ENCODE results near the gene ZNF679. TPM values are rescaled to one million over a fixed set of nuclear protein-coding genes. Genes with fewer than 3 reads are reported as not detected.
"Not testable (repeated sequence)": the region's sequence is repeated elsewhere in the genome, so short reads cannot be mapped to it uniquely, and the experiment has no call there.

Gene ZNF679
- polyA plus RNA-seq = not detected
- long read RNA-seq, donor 1 = 0 reads
- long read RNA-seq, donor 2 = 0 reads
- long read RNA-seq, donor 3 = 0 reads
- long read RNA-seq, donor 4 = 0 reads
- long read RNA-seq, donor 5 = 0 reads
- long read RNA-seq, donor 6 = 0 reads
- long read RNA-seq, donor 7 = 0 reads
- long read RNA-seq, donor 8 = 0 reads
- long read RNA-seq, donor 9 = 0 reads
- long read RNA-seq, donor 10 = 0 reads

DNA sequence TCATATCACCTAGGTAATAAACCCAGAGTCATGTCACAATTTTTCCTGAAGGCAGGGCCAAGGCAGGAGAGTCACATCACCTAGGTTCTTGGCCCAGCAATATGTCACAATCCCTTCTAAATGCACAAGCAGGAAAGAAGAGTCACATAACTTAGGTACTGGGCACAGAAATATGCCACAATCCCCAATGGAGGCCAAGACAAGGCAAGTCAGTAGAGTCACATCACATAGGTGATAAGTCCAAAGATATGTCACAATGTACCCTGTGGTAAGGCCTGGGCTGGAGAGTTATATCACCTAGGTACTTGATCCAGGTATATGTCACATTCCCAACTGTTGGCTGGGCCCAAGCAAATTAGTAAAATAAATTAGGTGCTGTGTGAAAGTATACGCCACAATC lies at the start of gene ZNF679:
TSS of gene ZNF679 (plus strand) at position 301 of the 400 bp plus-strand sequence. CDS start 20,644 bp downstream, outside the sequence.
- H3K27ac ChIP-seq (ENCODE audit: low read depth in 1 of 3, low read length in 2 of 3); DNase-seq; FAIRE-seq; H3K27me3 ChIP-seq (ENCODE audit: control insufficient read depth in 3 of 3, insufficient read depth in 3 of 3, low read length in 3 of 3); H3K36me3 ChIP-seq (ENCODE audit: control insufficient read depth in 3 of 3, insufficient read depth in 2 of 3, low read depth in 1 of 3, low read length in 3 of 3); H3K4me1 ChIP-seq (ENCODE audit: control insufficient read depth in 3 of 3, insufficient read depth in 2 of 3, low read depth in 1 of 3, low read length in 2 of 3); H3K4me3 ChIP-seq (ENCODE audit: low read depth in 1 of 3, low read length in 3 of 3): not testable (repeated sequence)
- WGBS, 3 donors = 93 to 100% (median 100%) methylated on average over 1 of the region's 1 CpG
- peaks cover 0 to 53% of the 10 kb centered on the region in 2 donors for H3K9me3 ChIP-seq (ENCODE audit: control insufficient read depth in 2 of 2, insufficient read depth in 1 of 2, low read depth in 1 of 2, low read length in 1 of 2)

DNA sequence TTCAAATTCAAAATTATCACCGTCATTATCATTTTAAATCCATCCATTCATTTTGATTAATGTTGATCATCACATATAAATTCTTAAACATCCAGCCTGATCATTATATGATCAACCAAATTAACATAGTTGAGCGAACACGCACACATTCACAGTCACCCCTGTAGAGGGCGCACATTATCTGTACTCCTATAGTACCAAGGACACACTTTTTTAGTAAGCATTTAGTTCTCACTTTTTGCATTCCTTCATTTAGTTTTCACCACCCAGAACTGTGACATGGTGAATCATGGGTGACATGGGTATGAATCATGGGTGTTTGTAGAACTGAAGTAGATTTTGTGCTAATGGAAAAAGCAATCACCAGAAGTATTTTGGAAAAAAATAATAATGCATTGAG lies 47.3 kb upstream of the ZNF679 start:
- DNase-seq = no peak
- Histone ChIP-seq H3K9me3 (ENCODE audit: control insufficient read depth in 2 of 2, insufficient read depth in 1 of 2, low read depth in 1 of 2, low read length in 1 of 2) (peaks cover 3 to 46% of the 10 kb centered on the region in 2 donors), H3K4me3 (ENCODE audit: low read depth in 1 of 3, low read length in 3 of 3) (no peak overlapping the region), H3K27me3 (ENCODE audit: control insufficient read depth in 3 of 3, insufficient read depth in 3 of 3, low read length in 3 of 3) (no peaks in the 10 kb centered on the region), H3K27ac (ENCODE audit: low read depth in 1 of 3, low read length in 2 of 3) (no peak overlapping the region), H3K4me1 (ENCODE audit: control insufficient read depth in 3 of 3, insufficient read depth in 2 of 3, low read depth in 1 of 3, low read length in 2 of 3) (no peaks in the 10 kb centered on the region), H3K36me3 (ENCODE audit: control insufficient read depth in 3 of 3, insufficient read depth in 2 of 3, low read depth in 1 of 3, low read length in 3 of 3) (no peaks in the 10 kb centered on the region)
- WGBS, 3 donors = 42 to 57% (median 49%) methylated on average over 4 of the region's 4 CpGs
- FAIRE-seq = no peak

DNA sequence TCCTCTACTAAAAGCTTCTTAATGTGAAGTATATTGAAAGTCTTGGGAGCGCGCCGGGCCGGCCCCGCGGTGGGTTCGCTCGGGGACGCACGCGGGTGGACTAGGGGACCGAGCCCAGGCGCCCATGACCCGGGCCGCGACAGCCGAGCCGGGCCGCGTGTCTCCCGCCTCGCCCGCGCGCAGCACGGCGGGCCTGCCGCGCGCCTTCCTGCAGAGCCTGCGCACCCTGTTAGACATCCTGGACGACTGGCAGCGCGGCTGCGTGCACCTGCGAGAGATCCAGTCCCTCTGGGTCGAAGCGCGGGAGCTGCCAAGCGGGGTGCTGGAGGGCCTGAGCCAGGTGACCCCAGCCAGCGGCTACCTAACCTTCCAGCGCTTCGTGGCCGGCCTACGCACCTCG lies 46.7 kb upstream of the ZNF679 start:
- 46 to 75% (median 63%) methylated on average over 41 to 46 of the region's 46 CpGs for WGBS, 3 donors
- FAIRE-seq = no peak

DNA sequence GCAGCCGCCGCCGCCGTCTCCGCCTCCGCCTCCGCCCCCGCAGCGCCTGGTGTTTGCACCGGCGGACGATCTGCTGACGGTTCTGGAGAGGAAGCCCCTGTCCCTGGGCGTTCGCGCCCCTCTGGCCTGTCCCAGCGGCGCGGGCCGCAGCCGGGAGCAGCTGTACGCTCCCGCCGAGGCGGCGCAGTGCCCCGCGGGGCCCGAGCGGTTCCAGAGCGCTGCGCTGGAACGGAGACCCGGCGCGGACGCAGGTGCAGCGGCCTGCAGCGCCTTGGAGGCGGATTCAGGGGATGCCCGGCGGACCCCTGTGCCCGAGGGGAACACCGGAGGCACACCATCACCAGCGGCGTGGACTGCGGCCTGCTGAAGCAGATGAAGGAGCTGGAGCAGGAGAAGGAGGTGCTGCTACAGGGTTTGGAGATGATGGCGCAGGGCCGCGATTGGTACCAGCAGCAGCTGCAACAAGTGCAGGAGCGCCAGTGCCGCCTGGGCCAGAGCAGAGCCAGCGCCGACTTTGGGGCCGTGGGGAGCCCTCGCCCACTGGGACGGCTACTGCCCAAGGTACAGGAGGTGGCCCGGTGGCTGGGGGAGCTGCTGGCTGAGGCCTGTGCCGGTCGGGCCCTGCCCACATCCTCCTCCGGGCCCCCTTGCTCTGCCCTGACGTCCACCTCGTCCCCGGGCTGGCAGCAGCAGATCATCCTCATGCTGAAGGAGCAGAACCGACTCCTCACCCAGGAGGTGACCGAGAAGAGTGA lies 46.1 kb upstream of the ZNF679 start:
- FAIRE-seq (no peak), DNase-seq (no peak)
- Histone ChIP-seq H3K36me3 (ENCODE audit: control insufficient read depth in 3 of 3, insufficient read depth in 2 of 3, low read depth in 1 of 3, low read length in 3 of 3) (no peaks in the 10 kb centered on the region), H3K27ac (ENCODE audit: low read depth in 1 of 3, low read length in 2 of 3) (no peak overlapping the region), H3K9me3 (ENCODE audit: control insufficient read depth in 2 of 2, insufficient read depth in 1 of 2, low read depth in 1 of 2, low read length in 1 of 2) (peaks cover 3 to 45% of the 10 kb centered on the region in 2 donors), H3K4me1 (ENCODE audit: control insufficient read depth in 3 of 3, insufficient read depth in 2 of 3, low read depth in 1 of 3, low read length in 2 of 3) (no peaks in the 10 kb centered on the region), H3K27me3 (ENCODE audit: control insufficient read depth in 3 of 3, insufficient read depth in 3 of 3, low read length in 3 of 3) (no peaks in the 10 kb centered on the region), H3K4me3 (ENCODE audit: low read depth in 1 of 3, low read length in 3 of 3) (no peak overlapping the region)
- WGBS, 3 donors = 47 to 65% (median 52%) methylated on average over 44 to 66 of the region's 66 CpGs

More for the DNA sequence above, 46.7 kb upstream of the ZNF679 start:
- H3K27ac ChIP-seq (ENCODE audit: low read depth in 1 of 3, low read length in 2 of 3) = no peak overlapping the region
- no peaks in the 10 kb centered on the region for H3K27me3 ChIP-seq (ENCODE audit: control insufficient read depth in 3 of 3, insufficient read depth in 3 of 3, low read length in 3 of 3)
- H3K4me3 ChIP-seq (ENCODE audit: low read depth in 1 of 3, low read length in 3 of 3) = no peak overlapping the region
- H3K4me1 ChIP-seq (ENCODE audit: control insufficient read depth in 3 of 3, insufficient read depth in 2 of 3, low read depth in 1 of 3, low read length in 2 of 3) = no peaks in the 10 kb centered on the region
- no peak for DNase-seq
- H3K36me3 ChIP-seq (ENCODE audit: control insufficient read depth in 3 of 3, insufficient read depth in 2 of 3, low read depth in 1 of 3, low read length in 3 of 3) = no peaks in the 10 kb centered on the region
- peaks cover 3 to 45% of the 10 kb centered on the region in 2 donors for H3K9me3 ChIP-seq (ENCODE audit: control insufficient read depth in 2 of 2, insufficient read depth in 1 of 2, low read depth in 1 of 2, low read length in 1 of 2)

DNA sequence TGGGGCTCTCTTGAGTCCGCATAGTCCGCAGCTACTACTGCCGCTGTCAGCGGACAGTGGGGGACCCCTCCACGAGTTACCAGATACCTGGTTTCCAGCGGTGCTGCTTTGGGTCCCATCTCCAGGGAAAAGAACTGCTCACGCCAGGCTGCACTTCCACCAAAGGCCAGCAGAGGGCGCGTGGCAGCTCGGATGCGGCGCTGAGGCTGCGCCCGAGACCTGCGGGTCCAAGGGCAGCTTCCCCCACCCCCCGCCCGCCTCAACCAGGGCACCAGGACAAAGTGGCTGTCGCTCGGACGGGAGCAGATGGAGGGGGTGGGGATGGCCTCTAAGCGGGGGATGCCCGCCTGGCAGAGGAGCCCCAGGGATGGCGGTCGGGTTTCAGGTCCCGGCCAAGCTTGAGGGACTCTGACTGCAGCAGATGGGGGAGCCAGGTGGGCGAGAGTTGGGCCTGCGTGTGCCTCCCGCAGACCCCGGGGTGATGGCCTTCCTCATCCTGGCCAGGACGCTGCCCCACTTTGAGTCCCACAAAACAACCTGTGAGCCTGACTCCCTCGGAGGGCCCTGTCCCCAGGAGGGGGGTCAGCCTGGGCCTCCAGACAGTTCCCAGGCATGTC lies 45.0 kb upstream of the ZNF679 start:
- Histone ChIP-seq H3K27me3 (ENCODE audit: control insufficient read depth in 3 of 3, insufficient read depth in 3 of 3, low read length in 3 of 3) (no peaks in the 10 kb centered on the region), H3K36me3 (ENCODE audit: control insufficient read depth in 3 of 3, insufficient read depth in 2 of 3, low read depth in 1 of 3, low read length in 3 of 3) (no peaks in the 10 kb centered on the region), H3K4me3 (ENCODE audit: low read depth in 1 of 3, low read length in 3 of 3) (no peak overlapping the region), H3K4me1 (ENCODE audit: control insufficient read depth in 3 of 3, insufficient read depth in 2 of 3, low read depth in 1 of 3, low read length in 2 of 3) (no peaks in the 10 kb centered on the region), H3K27ac (ENCODE audit: low read depth in 1 of 3, low read length in 2 of 3) (no peak overlapping the region), H3K9me3 (ENCODE audit: control insufficient read depth in 2 of 2, insufficient read depth in 1 of 2, low read depth in 1 of 2, low read length in 1 of 2) (peaks cover 3 to 55% of the 10 kb centered on the region in 2 donors)
- WGBS, 3 donors = 29 to 46% (median 35%) methylated on average over 30 to 31 of the region's 31 CpGs
- FAIRE-seq (no peak), DNase-seq (no peak)

DNA sequence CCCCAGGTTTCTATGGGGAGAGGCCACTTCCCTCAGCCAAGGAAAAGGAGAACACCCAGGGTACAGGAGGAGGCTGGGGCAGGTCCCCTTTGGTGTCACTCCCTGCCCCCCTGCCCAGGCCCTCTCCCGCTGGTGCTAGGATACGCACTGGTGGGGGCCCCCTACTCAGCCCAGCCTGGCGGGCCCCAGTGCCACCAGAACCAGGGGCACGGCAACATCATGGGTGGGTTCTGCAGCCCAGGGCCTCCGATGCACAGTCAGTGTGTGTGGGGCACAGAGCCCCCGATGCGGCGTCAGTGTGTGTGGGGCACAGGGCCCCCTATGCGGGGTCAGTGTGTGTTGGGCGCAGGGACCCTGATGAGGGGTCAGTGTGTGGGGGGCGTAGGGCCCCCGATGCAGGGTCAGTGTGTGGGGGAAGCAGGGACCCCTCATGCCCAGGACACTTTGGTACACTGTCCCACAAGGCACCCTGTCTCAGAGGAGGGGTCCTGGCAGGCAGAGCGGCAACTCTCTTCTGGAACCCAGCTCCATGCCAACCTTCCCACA lies 44.4 kb upstream of the ZNF679 start:
- Histone ChIP-seq H3K27me3 (ENCODE audit: control insufficient read depth in 3 of 3, insufficient read depth in 3 of 3, low read length in 3 of 3) (no peaks in the 10 kb centered on the region), H3K27ac (ENCODE audit: low read depth in 1 of 3, low read length in 2 of 3) (no peak overlapping the region), H3K4me3 (ENCODE audit: low read depth in 1 of 3, low read length in 3 of 3) (no peak overlapping the region), H3K4me1 (ENCODE audit: control insufficient read depth in 3 of 3, insufficient read depth in 2 of 3, low read depth in 1 of 3, low read length in 2 of 3) (no peaks in the 10 kb centered on the region), H3K9me3 (ENCODE audit: control insufficient read depth in 2 of 2, insufficient read depth in 1 of 2, low read depth in 1 of 2, low read length in 1 of 2) (peaks cover 3 to 51% of the 10 kb centered on the region in 2 donors), H3K36me3 (ENCODE audit: control insufficient read depth in 3 of 3, insufficient read depth in 2 of 3, low read depth in 1 of 3, low read length in 3 of 3) (no peaks in the 10 kb centered on the region)
- DNase-seq (no peak), FAIRE-seq (no peak)
- WGBS, 3 donors = 95 to 99% (median 97%) methylated on average over 13 of the region's 13 CpGs

DNA sequence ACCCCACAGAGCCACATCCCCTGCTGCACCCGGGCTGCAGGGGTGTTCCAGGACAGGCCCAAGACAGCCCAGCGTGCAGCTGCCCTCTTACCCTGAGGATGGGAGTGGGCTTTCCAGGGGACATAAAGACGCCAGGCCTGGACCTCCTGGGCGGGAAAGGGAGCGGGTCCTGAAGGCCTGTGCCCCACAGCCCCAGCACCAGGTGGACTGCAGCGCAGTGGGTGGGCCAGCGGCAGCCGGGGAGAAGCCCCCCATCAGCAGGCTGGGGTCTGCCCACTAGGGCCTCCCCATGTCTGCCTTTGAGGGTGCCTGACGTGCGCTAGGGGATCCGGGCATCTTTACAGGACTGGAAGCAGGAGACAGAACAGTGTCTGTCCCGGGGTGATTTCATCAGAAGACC lies 43.9 kb upstream of the ZNF679 start:
- DNase-seq (no peak), FAIRE-seq (no peak)
- no peak overlapping the region for H3K27ac ChIP-seq (ENCODE audit: low read depth in 1 of 3, low read length in 2 of 3)
- no peaks in the 10 kb centered on the region for H3K36me3 ChIP-seq (ENCODE audit: control insufficient read depth in 3 of 3, insufficient read depth in 2 of 3, low read depth in 1 of 3, low read length in 3 of 3)
- no peaks in the 10 kb centered on the region for H3K27me3 ChIP-seq (ENCODE audit: control insufficient read depth in 3 of 3, insufficient read depth in 3 of 3, low read length in 3 of 3)
- H3K4me1 ChIP-seq (ENCODE audit: control insufficient read depth in 3 of 3, insufficient read depth in 2 of 3, low read depth in 1 of 3, low read length in 2 of 3) = no peaks in the 10 kb centered on the region
- 90 to 93% (median 91%) methylated on average over 11 to 12 of the region's 12 CpGs for WGBS, 3 donors
- H3K4me3 ChIP-seq (ENCODE audit: low read depth in 1 of 3, low read length in 3 of 3) = no peak overlapping the region
- peaks cover 3 to 51% of the 10 kb centered on the region in 2 donors for H3K9me3 ChIP-seq (ENCODE audit: control insufficient read depth in 2 of 2, insufficient read depth in 1 of 2, low read depth in 1 of 2, low read length in 1 of 2)

DNA sequence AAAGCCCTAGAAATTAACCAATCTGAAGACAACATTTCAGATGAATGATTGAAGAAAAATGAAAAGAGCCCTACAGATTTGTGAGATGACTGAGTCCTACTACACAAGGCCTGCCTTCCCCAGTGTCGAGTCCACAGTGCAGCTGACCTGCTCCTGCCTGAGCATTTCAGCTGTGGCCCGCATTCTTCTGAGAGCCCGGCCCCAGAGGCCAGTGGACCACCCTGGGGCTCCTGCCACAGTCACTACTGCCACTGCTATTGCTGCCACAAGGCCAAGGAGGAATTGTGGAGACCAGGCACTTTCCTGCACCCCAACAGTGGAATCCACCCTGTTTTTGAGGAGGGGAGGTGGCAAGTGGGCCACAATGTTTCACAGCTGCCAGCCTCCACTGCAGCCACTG lies 40.9 kb upstream of the ZNF679 start:
- H3K27me3 ChIP-seq (ENCODE audit: control insufficient read depth in 3 of 3, insufficient read depth in 3 of 3, low read length in 3 of 3) = no peaks in the 10 kb centered on the region
- H3K9me3 ChIP-seq (ENCODE audit: control insufficient read depth in 2 of 2, insufficient read depth in 1 of 2, low read depth in 1 of 2, low read length in 1 of 2) = peaks cover 0 to 47% of the 10 kb centered on the region in 2 donors
- H3K4me1 ChIP-seq (ENCODE audit: control insufficient read depth in 3 of 3, insufficient read depth in 2 of 3, low read depth in 1 of 3, low read length in 2 of 3) = no peaks in the 10 kb centered on the region
- DNase-seq = no peak
- no peak overlapping the region for H3K27ac ChIP-seq (ENCODE audit: low read depth in 1 of 3, low read length in 2 of 3)
- no peak for FAIRE-seq
- H3K4me3 ChIP-seq (ENCODE audit: low read depth in 1 of 3, low read length in 3 of 3) = no peak overlapping the region
- no peaks in the 10 kb centered on the region for H3K36me3 ChIP-seq (ENCODE audit: control insufficient read depth in 3 of 3, insufficient read depth in 2 of 3, low read depth in 1 of 3, low read length in 3 of 3)
- WGBS, 3 donors = 58 to 69% (median 59%) methylated on average over 3 of the region's 3 CpGs

All from small intestine (tissue), 16 donors.